Panc1 (cell line): ENCODE data around the gene CENPH. TPM values are rescaled to one million over a fixed set of nuclear protein-coding genes. Genes with fewer than 3 reads are reported as not detected.

ENCODE experiments used
- ATAC-seq: fragments of 200-7000 bp; cut with Tn5 transposase; 2 replicates; pipeline ENCODE4 v1.9.1; 2020; ENCODE audit warnings: mild to moderate bottlenecking, moderate library complexity
- BruUV-seq: library from RNA; stranded (reverse); fragments of 400-500 nt; replicated peaks from 2 replicates; lab custom pipeline; 2021; lab: Mats Ljungman, UMichigan
- CTCF ChIA-PET: fragments of 300-600 bp; sonication (Branson Sonifier 250); formaldehyde crosslinking; loops from one replicate; lab custom pipeline; 2022; ENCODE audit warnings: antibody characterized with exemption; lab: Charles Lee
- POLR2A ChIA-PET: fragments of 300-600 bp; sonication (Branson Sonifier 250); formaldehyde crosslinking; loops from one replicate; lab custom pipeline; 2022; ENCODE audit warnings: antibody characterized with exemption; lab: Charles Lee
- DNase-seq: peaks from one replicate; pipeline ENCODE4 v3.0.0-alpha.2; 2010; ENCODE audit warnings: low read depth, low spot score
- H3K27ac ChIP-seq: 2 replicates; pipeline ENCODE4 v1.5.1; 2011; ENCODE audit warnings: mild to moderate bottlenecking, low read length, inconsistent platforms
- H3K27me3 ChIP-seq: fragments of 200-500 bp; sonication (Bioruptor generic); 2 replicates; pipeline ENCODE4 v1.6.0; 2014; ENCODE audit warnings: low read length, inconsistent platforms; ENCODE audit not compliant: control insufficient read depth, insufficient read depth
- H3K36me3 ChIP-seq: fragments of 200-500 bp; sonication (Bioruptor generic); 2 replicates; pipeline ENCODE4 v1.5.1; 2014; ENCODE audit warnings: inconsistent platforms, mild to moderate bottlenecking, low read length, moderate library complexity; ENCODE audit not compliant: control insufficient read depth, insufficient read depth
- H3K4me1 ChIP-seq: 2 replicates; pipeline ENCODE4 v1.5.1; 2011; ENCODE audit warnings: inconsistent platforms, mild to moderate bottlenecking, low read length, moderate library complexity; ENCODE audit not compliant: control insufficient read depth, insufficient read depth
- H3K4me3 ChIP-seq, 2 experiments: 2 replicates each; pipeline ENCODE4 v1.5.1; 2011 to 2012; ENCODE audit warnings: low read depth in 2 of 2, low read length in 2 of 2, mild to moderate bottlenecking in 2 of 2, inconsistent platforms in 1 of 2, moderate library complexity in 1 of 2
- H3K9me3 ChIP-seq: fragments of 200-500 bp; sonication (Bioruptor generic); 2 replicates; pipeline ENCODE4 v1.5.1; 2014; ENCODE audit warnings: low read depth, mild to moderate bottlenecking, inconsistent platforms, low read length, moderate library complexity; ENCODE audit not compliant: control insufficient read depth, insufficient read depth
- CTCF ChIP-seq: fragments of 450-650 bp; IDR thresholded peaks from 2 replicates; pipeline ENCODE4 v1.5.1; 2017; ENCODE audit warnings: mild to moderate bottlenecking
- POLR2AphosphoS5 ChIP-seq: IDR thresholded peaks from 2 replicates; pipeline ENCODE4 v1.6.1; 2012; ENCODE audit warnings: mild to moderate bottlenecking, low read depth, low read length, moderate library complexity
- SIN3A ChIP-seq: IDR thresholded peaks from 2 replicates; pipeline ENCODE4 v1.6.1; 2012; ENCODE audit warnings: low read depth, mild to moderate bottlenecking, low read length, moderate library complexity, borderline replicate concordance; ENCODE audit not compliant: insufficient read depth
- TCF7L2 ChIP-seq: IDR thresholded peaks from 2 replicates; pipeline ENCODE4 v1.6.1; 2011; ENCODE audit warnings: mild to moderate bottlenecking, low read depth, low read length, inconsistent platforms
- in situ Hi-C: cut with HindIII; loops from 2 replicates; pipeline ENCODE4 v1.10.0; 2016; ENCODE audit warnings: low sequenced_read_pairs, low pct_unique_long_range_greater_than_20kb
- intact Hi-C: fragments of 100-400 bp; cut with micrococcal nuclease; formaldehyde crosslinking; loops from one replicate; pipeline ENCODE4 v1.10.0; 2022; ENCODE audit not compliant: unreplicated experiment
- total RNA-seq: library from RNA; stranded (reverse); gene quantifications from one replicate; pipeline ENCODE4 v1.2.1, GENCODE V29; 2021; ENCODE audit not compliant: unreplicated experiment
- TF ChIP-seq, protein P1 (sequence below), 2 experiments: IDR thresholded peaks; 2 replicates each; pipeline ENCODE4 v1.6.1; 2011 to 2012; ENCODE audit warnings: low read depth in 2 of 2, control low read depth in 1 of 2, low read length in 1 of 2, mild to moderate bottlenecking in 1 of 2, moderate library complexity in 1 of 2; ENCODE audit not compliant: insufficient read depth in 1 of 2

CENPH gene
- total RNA-seq, 1 experiment from 2014 or later, result 35.6 TPM

GRCh38 chr5:69184621-69185020, 4.8 kb upstream of the CENPH start:
- Histone ChIP-seq H3K36me3 (no peaks in the 10 kb centered on the region), H3K27ac (no peak overlapping the region), H3K4me1 (peaks cover 3% of the 10 kb centered on the region; the same call in 1 of the 2 replicates), H3K4me3 (no peak overlapping the region), H3K9me3 (no peaks in the 10 kb centered on the region), H3K27me3 (no peaks in the 10 kb centered on the region)
- no TSS peak for BruUV-seq
- intact Hi-C loops (no loop called here), in situ Hi-C loops (no loop called here)
- TF ChIP-seq, protein P1, sequence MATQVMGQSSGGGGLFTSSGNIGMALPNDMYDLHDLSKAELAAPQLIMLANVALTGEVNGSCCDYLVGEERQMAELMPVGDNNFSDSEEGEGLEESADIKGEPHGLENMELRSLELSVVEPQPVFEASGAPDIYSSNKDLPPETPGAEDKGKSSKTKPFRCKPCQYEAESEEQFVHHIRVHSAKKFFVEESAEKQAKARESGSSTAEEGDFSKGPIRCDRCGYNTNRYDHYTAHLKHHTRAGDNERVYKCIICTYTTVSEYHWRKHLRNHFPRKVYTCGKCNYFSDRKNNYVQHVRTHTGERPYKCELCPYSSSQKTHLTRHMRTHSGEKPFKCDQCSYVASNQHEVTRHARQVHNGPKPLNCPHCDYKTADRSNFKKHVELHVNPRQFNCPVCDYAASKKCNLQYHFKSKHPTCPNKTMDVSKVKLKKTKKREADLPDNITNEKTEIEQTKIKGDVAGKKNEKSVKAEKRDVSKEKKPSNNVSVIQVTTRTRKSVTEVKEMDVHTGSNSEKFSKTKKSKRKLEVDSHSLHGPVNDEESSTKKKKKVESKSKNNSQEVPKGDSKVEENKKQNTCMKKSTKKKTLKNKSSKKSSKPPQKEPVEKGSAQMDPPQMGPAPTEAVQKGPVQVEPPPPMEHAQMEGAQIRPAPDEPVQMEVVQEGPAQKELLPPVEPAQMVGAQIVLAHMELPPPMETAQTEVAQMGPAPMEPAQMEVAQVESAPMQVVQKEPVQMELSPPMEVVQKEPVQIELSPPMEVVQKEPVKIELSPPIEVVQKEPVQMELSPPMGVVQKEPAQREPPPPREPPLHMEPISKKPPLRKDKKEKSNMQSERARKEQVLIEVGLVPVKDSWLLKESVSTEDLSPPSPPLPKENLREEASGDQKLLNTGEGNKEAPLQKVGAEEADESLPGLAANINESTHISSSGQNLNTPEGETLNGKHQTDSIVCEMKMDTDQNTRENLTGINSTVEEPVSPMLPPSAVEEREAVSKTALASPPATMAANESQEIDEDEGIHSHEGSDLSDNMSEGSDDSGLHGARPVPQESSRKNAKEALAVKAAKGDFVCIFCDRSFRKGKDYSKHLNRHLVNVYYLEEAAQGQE (IDR thresholded peaks at IDR 0.05; ENCODE audit: insufficient read depth in 1 of 2, low read depth in 2 of 2, low read length in 1 of 2), result no peak
- TF ChIP-seq CTCF (no peak), SIN3A (no peak), TCF7L2 (no peak), POLR2AphosphoS5 (no peak)
- DNase-seq (no peak), ATAC-seq (no peak)
- POLR2A ChIA-PET, result interaction anchor here (0.6 kb wide), 1 partner anchor 32 kb away, joined by 5 read pairs; no protein-coding TSS in a partner anchor
- CTCF ChIA-PET, result no interaction called here

GRCh38 chr5:69187342-69187741, 2.0 kb upstream of the CENPH start:
- TF ChIP-seq CTCF (no peak), SIN3A (no peak), TCF7L2 (no peak), POLR2AphosphoS5 (no peak)
- TF ChIP-seq, protein P1 (IDR thresholded peaks at IDR 0.05; ENCODE audit: insufficient read depth in 1 of 2, low read depth in 2 of 2, low read length in 1 of 2), result no peak

More at GRCh38 chr5:69187342-69187741, 2.0 kb upstream of the CENPH start:
- BruUV-seq, result no TSS peak
- Histone ChIP-seq H3K4me3 (no peak overlapping the region), H3K36me3 (no peaks in the 10 kb centered on the region), H3K27me3 (no peaks in the 10 kb centered on the region), H3K27ac (no peak overlapping the region), H3K4me1 (peaks cover 3% of the 10 kb centered on the region; the same call in 1 of the 2 replicates), H3K9me3 (no peaks in the 10 kb centered on the region)
- DNase-seq (no peak), ATAC-seq (no peak)
- CTCF ChIA-PET, result no interaction called here
- in situ Hi-C loops, result no loop called here
- POLR2A ChIA-PET, result interaction anchor here (0.6 kb wide), 1 partner anchor 18 kb away, joined by 12 read pairs; no protein-coding TSS in a partner anchor
- intact Hi-C loops, result no loop called here
